SK-N-SH (cell line): ENCODE data around the gene ERCC8. TPM values are rescaled to one million over a fixed set of nuclear protein-coding genes. Genes with fewer than 3 reads are reported as not detected.

Experiments used
- CTCF ChIA-PET: fragments of 300-600, 350-600 bp; formaldehyde crosslinking; extraction: SDS; loops from one replicate; lab custom pipeline; 2021; lab: Yijun Ruan, JAX
- POLR2A ChIA-PET: fragments of 350-600 bp; sonication (Branson Sonifier 250); formaldehyde crosslinking; extraction: SDS; loops from one replicate; lab custom pipeline; 2020; ENCODE audit warnings: antibody characterized with exemption, inconsistent platforms; lab: Yijun Ruan, JAX
- DNase-seq: peaks from one replicate; pipeline ENCODE4 v3.0.0; 2012
- H2AFZ ChIP-seq: fragments of 200-600 bp; sonication (generic); 2 replicates; pipeline ENCODE4 v1.8.1; 2016; ENCODE audit warnings: antibody characterized with exemption, mild to moderate bottlenecking, low read depth
- H3F3A ChIP-seq: fragments of 200-600 bp; sonication (generic); replicated peaks from 2 replicates; pipeline ENCODE3; 2016; ENCODE audit warnings: antibody characterized with exemption, mild to moderate bottlenecking; ENCODE audit not compliant: insufficient read depth
- H3K27ac ChIP-seq, 2 experiments: fragments of 200-500 bp in 1 of 2; fragments of 200-600 bp in 1 of 2; sonication (Bioruptor generic) in 1 of 2; sonication (generic), shearing (Covaris generic) in 1 of 2; 2 replicates each; pipeline versions ENCODE4 v1.5.1 to v1.6.1; 2014 to 2016; ENCODE audit warnings: low read depth in 2 of 2, inconsistent platforms in 1 of 2, low read length in 1 of 2, mild to moderate bottlenecking in 1 of 2, mixed read lengths in 1 of 2
- H3K27me3 ChIP-seq: fragments of 200-600 bp; sonication (generic), shearing (Covaris generic); 2 replicates; pipeline ENCODE4 v1.6.1; 2016; ENCODE audit warnings: mixed run types; ENCODE audit not compliant: insufficient read depth
- H3K36me3 ChIP-seq, 2 experiments: fragments of 200-500 bp in 1 of 2; fragments of 200-600 bp in 1 of 2; sonication (Bioruptor generic) in 1 of 2; sonication (generic) in 1 of 2; replicated peaks in 1 of 2; 2 replicates each; pipeline versions ENCODE3 to v1.5.1; 2014 to 2016; ENCODE audit warnings: low read length in 1 of 2, mild to moderate bottlenecking in 1 of 2; ENCODE audit not compliant: insufficient read depth in 2 of 2, control insufficient read depth in 1 of 2
- H3K4me1 ChIP-seq, 2 experiments: fragments of 200-500 bp in 1 of 2; fragments of 200-600 bp in 1 of 2; sonication (Bioruptor generic) in 1 of 2; sonication (generic), shearing (Covaris generic) in 1 of 2; 2 replicates each; pipeline versions ENCODE4 v1.5.1 to v1.6.1; 2014 to 2016; ENCODE audit warnings: low read depth in 1 of 2, low read length in 1 of 2, mixed run types in 1 of 2; ENCODE audit not compliant: insufficient read depth in 2 of 2, control insufficient read depth in 1 of 2
- H3K4me2 ChIP-seq: fragments of 200-600 bp; sonication (generic), shearing (Covaris generic); 2 replicates; pipeline ENCODE4 v1.6.1; 2017; ENCODE audit warnings: mixed run types
- H3K4me3 ChIP-seq, 2 experiments: fragments of 200-500 bp in 1 of 2; fragments of 200-600 bp in 1 of 2; sonication (Bioruptor generic) in 1 of 2; sonication (generic), shearing (Covaris generic) in 1 of 2; 2 replicates each; pipeline versions ENCODE4 v1.5.1 to v1.8.1; 2014 to 2016; ENCODE audit warnings: low read depth in 2 of 2, inconsistent platforms in 1 of 2, low read length in 1 of 2, mild to moderate bottlenecking in 1 of 2, mixed read lengths in 1 of 2, moderate library complexity in 1 of 2
- H3K79me2 ChIP-seq: fragments of 200-600 bp; sonication (generic); 2 replicates; pipeline ENCODE4 v1.8.1; 2017; ENCODE audit warnings: mild to moderate bottlenecking; ENCODE audit not compliant: insufficient read depth
- H3K9ac ChIP-seq: fragments of 200-600 bp; sonication (generic); 2 replicates; pipeline ENCODE4 v1.6.1; 2017; ENCODE audit warnings: mixed run types
- H3K9me2 ChIP-seq: fragments of 200-600 bp; sonication (generic); 2 replicates; pipeline ENCODE4 v1.6.1; 2017; ENCODE audit warnings: mixed run types
- H3K9me3 ChIP-seq: fragments of 200-600 bp; sonication (generic); 2 replicates; pipeline ENCODE4 v1.6.1; 2017; ENCODE audit warnings: mixed run types, mild to moderate bottlenecking, moderate library complexity
- H4K20me1 ChIP-seq: fragments of 200-600 bp; sonication (generic); 2 replicates; pipeline ENCODE4 v1.6.1; 2017; ENCODE audit warnings: mild to moderate bottlenecking, mixed run types; ENCODE audit not compliant: insufficient read depth
- EZH2phosphoT487 ChIP-seq: fragments of 200-600 bp; sonication (generic); IDR thresholded peaks from 2 replicates; pipeline ENCODE4 v1.6.1; 2017; ENCODE audit warnings: low read depth, mixed run types, mild to moderate bottlenecking, antibody characterized with exemption, moderate library complexity, borderline replicate concordance
- MAX ChIP-seq: IDR thresholded peaks from 2 replicates; pipeline ENCODE4 v1.4.0; 2012; ENCODE audit warnings: low read depth
- MEF2A ChIP-seq: IDR thresholded peaks from 2 replicates; pipeline ENCODE4 v1.4.0; 2012; ENCODE audit warnings: low read depth, borderline replicate concordance
- NFIC ChIP-seq: IDR thresholded peaks from 2 replicates; pipeline ENCODE4 v1.4.0; 2012; ENCODE audit warnings: borderline replicate concordance
- WGBS: methylation state at CpG from one replicate; pipeline ENCODE4 v1.1.6; 2017; ENCODE audit warnings: low lambda C conversion rate; 5-methylcytosine and 5-hydroxymethylcytosine counted together
- polyA plus RNA-seq, 3 experiments: library from polyadenylated mRNA; depleted of rRNA; stranded (reverse); fragments of >200 nt; gene quantifications; 2 replicates each; pipeline ENCODE4 v1.2.3, GENCODE V29; 2012
- TF ChIP-seq, protein P1 (sequence below): IDR thresholded peaks from 2 replicates; pipeline ENCODE4 v1.4.0; 2012; ENCODE audit warnings: low read depth, borderline replicate concordance
- TF ChIP-seq, protein P2 (sequence below): IDR thresholded peaks from 2 replicates; pipeline ENCODE4 v1.4.0; 2012; ENCODE audit warnings: low read depth, borderline replicate concordance

ERCC8 gene
- polyA plus RNA-seq, 1 of the 3 experiments (the other 2 are of a cell fraction) = 11.6 TPM

GRCh38 chr5:60977956-60978737 is 33.3 kb upstream of the ERCC8 start:
- no peaks in the 10 kb centered on the region for H3K4me1 ChIP-seq
- WGBS = 97% methylated on average over 7 of the region's 9 CpGs
- no peak for TF ChIP-seq EZH2phosphoT487
- no peak for DNase-seq
- peaks cover 10% of the 10 kb centered on the region; the same call in 1 of the 2 replicates for H3K79me2 ChIP-seq
- CTCF ChIA-PET = no interaction called here
- no peak overlapping the region for H2AFZ ChIP-seq
- H3F3A ChIP-seq = no peaks in the 10 kb centered on the region
- no peak overlapping the region for H3K4me2 ChIP-seq
- no peaks in the 10 kb centered on the region for H3K36me3 ChIP-seq
- no peak overlapping the region for H3K4me3 ChIP-seq
- POLR2A ChIA-PET = no interaction called here
- no peaks in the 10 kb centered on the region for H3K9me2 ChIP-seq
- no peak overlapping the region for H3K27ac ChIP-seq
- no peaks in the 10 kb centered on the region for H3K9me3 ChIP-seq
- H3K27me3 ChIP-seq = no peaks in the 10 kb centered on the region
- no peak overlapping the region for H3K9ac ChIP-seq
- no peaks in the 10 kb centered on the region for H4K20me1 ChIP-seq

- no peaks in the 10 kb centered on the region for H3F3A ChIP-seq
- CTCF ChIA-PET = no interaction called here
- POLR2A ChIA-PET = no interaction called here
- H4K20me1 ChIP-seq = no peaks in the 10 kb centered on the region
- H3K4me2 ChIP-seq = no peak overlapping the region
- H3K79me2 ChIP-seq = peaks cover 47% of the 10 kb centered on the region
- no peaks in the 10 kb centered on the region for H3K9me3 ChIP-seq
- H3K4me3 ChIP-seq = no peak overlapping the region
- no peaks in the 10 kb centered on the region for H3K27me3 ChIP-seq
- peaks cover 0 to 14% of the 10 kb centered on the region in 2 experiments for H3K36me3 ChIP-seq
- H3K4me1 ChIP-seq = no peaks in the 10 kb centered on the region
- no peak for DNase-seq
- no peak overlapping the region for H3K27ac ChIP-seq
- WGBS = 98% methylated on average over 3 of the region's 3 CpGs
- no peaks in the 10 kb centered on the region for H3K9me2 ChIP-seq
- TF ChIP-seq NFIC = no peak
- TF ChIP-seq MEF2A = no peak
- TF ChIP-seq, protein P1, sequence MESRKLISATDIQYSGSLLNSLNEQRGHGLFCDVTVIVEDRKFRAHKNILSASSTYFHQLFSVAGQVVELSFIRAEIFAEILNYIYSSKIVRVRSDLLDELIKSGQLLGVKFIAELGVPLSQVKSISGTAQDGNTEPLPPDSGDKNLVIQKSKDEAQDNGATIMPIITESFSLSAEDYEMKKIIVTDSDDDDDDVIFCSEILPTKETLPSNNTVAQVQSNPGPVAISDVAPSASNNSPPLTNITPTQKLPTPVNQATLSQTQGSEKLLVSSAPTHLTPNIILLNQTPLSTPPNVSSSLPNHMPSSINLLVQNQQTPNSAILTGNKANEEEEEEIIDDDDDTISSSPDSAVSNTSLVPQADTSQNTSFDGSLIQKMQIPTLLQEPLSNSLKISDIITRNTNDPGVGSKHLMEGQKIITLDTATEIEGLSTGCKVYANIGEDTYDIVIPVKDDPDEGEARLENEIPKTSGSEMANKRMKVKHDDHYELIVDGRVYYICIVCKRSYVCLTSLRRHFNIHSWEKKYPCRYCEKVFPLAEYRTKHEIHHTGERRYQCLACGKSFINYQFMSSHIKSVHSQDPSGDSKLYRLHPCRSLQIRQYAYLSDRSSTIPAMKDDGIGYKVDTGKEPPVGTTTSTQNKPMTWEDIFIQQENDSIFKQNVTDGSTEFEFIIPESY = no peak
- TF ChIP-seq MAX = no peak
- TF ChIP-seq, protein P2, sequence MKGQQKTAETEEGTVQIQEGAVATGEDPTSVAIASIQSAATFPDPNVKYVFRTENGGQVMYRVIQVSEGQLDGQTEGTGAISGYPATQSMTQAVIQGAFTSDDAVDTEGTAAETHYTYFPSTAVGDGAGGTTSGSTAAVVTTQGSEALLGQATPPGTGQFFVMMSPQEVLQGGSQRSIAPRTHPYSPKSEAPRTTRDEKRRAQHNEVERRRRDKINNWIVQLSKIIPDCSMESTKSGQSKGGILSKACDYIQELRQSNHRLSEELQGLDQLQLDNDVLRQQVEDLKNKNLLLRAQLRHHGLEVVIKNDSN = no peak
- H3K9ac ChIP-seq = no peak overlapping the region
- H2AFZ ChIP-seq = no peak overlapping the region
These were observed 27.4 kb upstream of the ERCC8 start for GRCh38 chr5:60972231-60972630.
